Right atrium auricular region (tissue), 2 donors: ENCODE data around the gene IL22RA2. TPM values are rescaled to one million over a fixed set of nuclear protein-coding genes. Genes with fewer than 3 reads are reported as not detected.

Source experiments
- DNase-seq: peaks from one replicate; pipeline ENCODE4 v3.0.0-alpha.2; 2019; ENCODE audit warnings: low spot score
- H3K27ac ChIP-seq, 2 donors: fragments of 200-600 bp; sonication (generic); 1 replicate in 1 of 2; 2 replicates in 1 of 2; pipeline ENCODE4 v1.5.1; 2016 to 2019
- H3K27me3 ChIP-seq, 2 donors: fragments of 200-600 bp; sonication (generic); one replicate each; pipeline versions ENCODE4 v1.5.1 to v1.6.0; 2017 to 2019
- H3K36me3 ChIP-seq: fragments of 200-600 bp; sonication (generic); one replicate; pipeline ENCODE4 v1.5.1; 2016
- H3K4me1 ChIP-seq, 2 donors: fragments of 200-600 bp; sonication (generic); one replicate each; pipeline versions ENCODE4 v1.5.1 to v1.6.0; 2017 to 2019
- H3K4me3 ChIP-seq, 2 donors: fragments of 200-600 bp; sonication (generic); 1 replicate in 1 of 2; 2 replicates in 1 of 2; pipeline ENCODE4 v1.5.1; 2017 to 2019; ENCODE audit warnings: mild to moderate bottlenecking in 1 of 2, moderate library complexity in 1 of 2
- H3K9me3 ChIP-seq, 2 donors: fragments of 200-600 bp; sonication (generic); one replicate each; pipeline ENCODE4 v1.5.1; 2019
- total RNA-seq, 2 donors: library from RNA; depleted of rRNA; stranded (reverse); fragments of >200 nt; gene quantifications; one replicate each; pipeline ENCODE4 v1.1.0, GENCODE V29; 2016
- TF ChIP-seq, protein P1 (sequence below), 2 donors: fragments of 200-600 bp; sonication (generic); IDR thresholded peaks; one replicate each; pipeline ENCODE4 v1.5.1; 2019; ENCODE audit warnings: antibody characterized with exemption in 2 of 2

The IL22RA2 gene
- total RNA-seq, 2 donors from 2014 or later, result not detected

- TF ChIP-seq, protein P1, sequence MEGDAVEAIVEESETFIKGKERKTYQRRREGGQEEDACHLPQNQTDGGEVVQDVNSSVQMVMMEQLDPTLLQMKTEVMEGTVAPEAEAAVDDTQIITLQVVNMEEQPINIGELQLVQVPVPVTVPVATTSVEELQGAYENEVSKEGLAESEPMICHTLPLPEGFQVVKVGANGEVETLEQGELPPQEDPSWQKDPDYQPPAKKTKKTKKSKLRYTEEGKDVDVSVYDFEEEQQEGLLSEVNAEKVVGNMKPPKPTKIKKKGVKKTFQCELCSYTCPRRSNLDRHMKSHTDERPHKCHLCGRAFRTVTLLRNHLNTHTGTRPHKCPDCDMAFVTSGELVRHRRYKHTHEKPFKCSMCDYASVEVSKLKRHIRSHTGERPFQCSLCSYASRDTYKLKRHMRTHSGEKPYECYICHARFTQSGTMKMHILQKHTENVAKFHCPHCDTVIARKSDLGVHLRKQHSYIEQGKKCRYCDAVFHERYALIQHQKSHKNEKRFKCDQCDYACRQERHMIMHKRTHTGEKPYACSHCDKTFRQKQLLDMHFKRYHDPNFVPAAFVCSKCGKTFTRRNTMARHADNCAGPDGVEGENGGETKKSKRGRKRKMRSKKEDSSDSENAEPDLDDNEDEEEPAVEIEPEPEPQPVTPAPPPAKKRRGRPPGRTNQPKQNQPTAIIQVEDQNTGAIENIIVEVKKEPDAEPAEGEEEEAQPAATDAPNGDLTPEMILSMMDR (IDR thresholded peaks at IDR 0.05), result no peak
- no peak overlapping the region for H3K27ac ChIP-seq
- no peaks in the 10 kb centered on the region for H3K27me3 ChIP-seq
- H3K36me3 ChIP-seq, result no peaks in the 10 kb centered on the region
- no peak overlapping the region for H3K4me3 ChIP-seq
- H3K9me3 ChIP-seq, result peaks cover 0 to 28% of the 10 kb centered on the region in 2 donors
- no peak for DNase-seq
- peaks cover 0 to 22% of the 10 kb centered on the region in 2 donors for H3K4me1 ChIP-seq
Measured at GRCh38 chr6:137188855-137189254, 15.4 kb upstream of the IL22RA2 start.

DNA sequence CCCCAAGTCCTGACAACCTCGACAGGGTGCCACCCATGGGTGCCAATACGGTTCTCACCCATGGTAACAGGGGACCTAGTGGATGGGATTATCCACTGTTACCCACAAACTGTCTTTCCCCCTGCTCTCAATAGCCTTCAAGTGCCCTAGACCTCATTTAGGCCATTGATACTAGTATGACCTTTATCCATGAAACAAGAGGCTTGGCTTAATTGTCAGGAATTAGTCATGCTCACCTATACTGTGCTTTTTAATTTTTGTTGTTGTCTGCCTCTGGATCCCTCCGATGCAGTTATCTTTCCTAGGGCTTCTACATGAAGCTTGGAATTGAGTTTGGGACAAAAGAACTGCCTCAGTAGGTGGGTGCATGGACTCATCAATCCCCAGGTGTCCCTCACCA lies 11.8 kb upstream of the IL22RA2 start:
- no peaks in the 10 kb centered on the region for H3K36me3 ChIP-seq
- peaks cover 0 to 56% of the 10 kb centered on the region in 2 donors for H3K9me3 ChIP-seq
- H3K27me3 ChIP-seq, result no peaks in the 10 kb centered on the region
- no peak for DNase-seq
- H3K4me1 ChIP-seq, result no peaks in the 10 kb centered on the region
- no peak overlapping the region for H3K27ac ChIP-seq
- H3K4me3 ChIP-seq, result no peak overlapping the region
- TF ChIP-seq, protein P1 (IDR thresholded peaks at IDR 0.05), result no peak

GRCh38 chr6:137182654-137183073 lies 9.2 kb upstream of the IL22RA2 start:
- Histone ChIP-seq H3K4me1 (peaks cover 0 to 5% of the 10 kb centered on the region in 2 donors), H3K4me3 (no peak overlapping the region), H3K27ac (no peak overlapping the region), H3K36me3 (no peaks in the 10 kb centered on the region), H3K9me3 (peaks cover 0 to 43% of the 10 kb centered on the region in 2 donors), H3K27me3 (no peaks in the 10 kb centered on the region)
- TF ChIP-seq, protein P1 (IDR thresholded peaks at IDR 0.05), result no peak
- DNase-seq, result no peak

DNA sequence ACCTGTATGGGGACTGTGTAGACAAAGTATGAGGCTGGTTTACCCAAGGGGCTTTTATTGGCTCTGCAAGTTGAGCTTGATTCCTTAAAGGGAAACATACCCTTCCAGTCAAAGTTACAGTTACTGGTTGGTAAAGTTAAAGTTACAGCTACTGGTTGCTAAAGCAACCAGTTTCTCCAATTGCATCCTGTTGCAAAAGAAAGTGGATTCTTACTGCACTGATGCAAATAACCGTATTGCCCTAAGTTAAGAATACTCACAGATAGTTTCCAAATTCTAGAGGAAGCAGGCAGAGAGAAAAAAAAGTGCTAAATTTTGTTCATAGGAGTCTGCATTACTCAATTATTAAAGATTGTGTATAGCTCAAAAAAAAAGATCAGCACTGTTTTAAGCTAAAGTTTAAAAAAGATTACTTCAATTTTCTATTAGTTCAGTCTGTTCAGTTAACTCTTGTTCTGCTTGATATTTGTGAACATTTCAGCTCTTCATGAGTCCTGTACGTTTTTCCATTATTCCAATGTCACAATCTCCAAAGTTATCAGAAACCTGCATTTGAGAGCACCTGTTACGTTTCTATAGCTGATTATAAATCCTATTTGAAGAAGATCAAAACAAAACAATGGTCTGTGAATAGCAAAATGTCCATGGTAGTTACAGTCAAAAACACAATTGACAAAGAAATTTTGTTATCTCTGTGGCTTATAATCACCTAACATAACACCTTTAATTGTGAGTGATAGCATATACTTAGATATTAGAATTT lies 8.6 kb upstream of the IL22RA2 start:
- Histone ChIP-seq H3K27me3 (no peaks in the 10 kb centered on the region), H3K36me3 (no peaks in the 10 kb centered on the region), H3K4me3 (no peak overlapping the region), H3K9me3 (peaks cover 0 to 43% of the 10 kb centered on the region in 2 donors), H3K27ac (no peak overlapping the region), H3K4me1 (peaks cover 0 to 5% of the 10 kb centered on the region in 2 donors)
- DNase-seq, result no peak
- TF ChIP-seq, protein P1 (IDR thresholded peaks at IDR 0.05), result no peak

GRCh38 chr6:137177611-137178010 lies 4.2 kb upstream of the IL22RA2 start:
- no peaks in the 10 kb centered on the region for H3K36me3 ChIP-seq
- H3K27me3 ChIP-seq, result no peaks in the 10 kb centered on the region
- no peak overlapping the region for H3K4me3 ChIP-seq
- H3K27ac ChIP-seq, result peak overlapping the region in 1 of 2 donors; percentile 16
- H3K4me1 ChIP-seq, result peaks cover 0 to 5% of the 10 kb centered on the region in 2 donors
- TF ChIP-seq, protein P1 (IDR thresholded peaks at IDR 0.05), result no peak
- peaks cover 0 to 16% of the 10 kb centered on the region in 2 donors for H3K9me3 ChIP-seq
- DNase-seq, result no peak
